OCI-LY3 (cell line): ENCODE measurements around the gene SIDT2.
"Not testable (repeated sequence)": the region's sequence is repeated elsewhere in the genome, so short reads cannot be mapped to it uniquely, and the experiment has no call there.

ENCODE experiments used
- H2AFZ ChIP-seq: fragments of 200-600, 300-600 bp; shearing (Covaris generic); 2 replicates; pipeline ENCODE4 v1.6.0; 2014; ENCODE audit warnings: antibody characterized with exemption, low read depth, low read length
- H3K27ac ChIP-seq: fragments of 200-600, 300-600 bp; sonication (generic); 2 replicates; pipeline ENCODE4 v1.5.1; 2014; ENCODE audit warnings: mild to moderate bottlenecking, low read length, moderate library complexity, mixed read lengths
- H3K27me3 ChIP-seq: fragments of 200-600, 300-600 bp; sonication (generic); 2 replicates; pipeline ENCODE4 v1.6.1; 2014; ENCODE audit warnings: low read depth, low read length, mixed read lengths
- H3K36me3 ChIP-seq: fragments of 200-600, 300-600 bp; sonication (generic); replicated peaks from 2 replicates; pipeline ENCODE3; 2014; ENCODE audit warnings: low read depth, low read length, mixed read lengths
- H3K4me1 ChIP-seq: fragments of 300-600, 200-600 bp; sonication (generic); 2 replicates; pipeline ENCODE4 v1.6.1; 2014; ENCODE audit warnings: low read length, mixed read lengths
- H3K4me2 ChIP-seq: fragments of 200-600, 300-600 bp; sonication (generic); 2 replicates; pipeline ENCODE4 v1.6.1; 2014; ENCODE audit warnings: low read length, mixed read lengths
- H3K4me3 ChIP-seq: fragments of 300-600, 200-600 bp; sonication (generic); 2 replicates; pipeline ENCODE4 v1.5.1; 2014; ENCODE audit warnings: antibody characterized with exemption, mild to moderate bottlenecking, low read length, moderate library complexity
- H3K79me2 ChIP-seq: fragments of 300-600, 200-600 bp; shearing (Covaris generic); 2 replicates; pipeline ENCODE4 v1.6.1; 2014; ENCODE audit warnings: mild to moderate bottlenecking, low read length, mixed read lengths
- H3K9ac ChIP-seq: fragments of 300-600, 200-600 bp; shearing (Covaris generic); 2 replicates; pipeline ENCODE4 v1.6.0; 2014; ENCODE audit warnings: mild to moderate bottlenecking, low read length, moderate library complexity
- H3K9me3 ChIP-seq: fragments of 200-600, 300-600 bp; shearing (Covaris generic); 2 replicates; pipeline ENCODE4 v1.6.1; 2014; ENCODE audit warnings: low read length, mixed read lengths; ENCODE audit not compliant: insufficient read depth
- H4K20me1 ChIP-seq: fragments of 200-600, 300-600 bp; sonication (generic); 2 replicates; pipeline ENCODE4 v1.6.1; 2016; ENCODE audit warnings: low read length, mixed read lengths; ENCODE audit not compliant: insufficient read depth
- EZH2phosphoT487 ChIP-seq: fragments of 200-600 bp; shearing (Covaris generic); IDR thresholded peaks from 2 replicates; pipeline ENCODE4 v1.6.1; 2018; ENCODE audit warnings: antibody characterized with exemption, mixed run types, low read depth
- TF ChIP-seq, protein P1 (sequence below): fragments of 200-600, 300-600 bp; sonication (generic); IDR thresholded peaks from 2 replicates; pipeline ENCODE4 v1.5.1; 2014; ENCODE audit warnings: antibody characterized with exemption, low read length, low read depth

Gene SIDT2

GRCh38 chr11:117181586-117182550, 3.3 kb downstream of the SIDT2 start:
- no peak overlapping the region for H2AFZ ChIP-seq
- no peak overlapping the region for H3K27ac ChIP-seq
- H3K79me2 ChIP-seq, result peaks cover 10% of the 10 kb centered on the region; the same call in 1 of the 2 replicates
- peaks cover 43% of the 10 kb centered on the region for H3K4me1 ChIP-seq
- H3K27me3 ChIP-seq, result no peaks in the 10 kb centered on the region
- no peak overlapping the region for H3K4me3 ChIP-seq
- peaks cover 5% of the 10 kb centered on the region for H3K36me3 ChIP-seq
- H4K20me1 ChIP-seq, result no peaks in the 10 kb centered on the region
- no peak overlapping the region for H3K4me2 ChIP-seq
- H3K9me3 ChIP-seq, result no peaks in the 10 kb centered on the region
- H3K9ac ChIP-seq, result no peak overlapping the region
- no peak for TF ChIP-seq EZH2phosphoT487
- TF ChIP-seq, protein P1, sequence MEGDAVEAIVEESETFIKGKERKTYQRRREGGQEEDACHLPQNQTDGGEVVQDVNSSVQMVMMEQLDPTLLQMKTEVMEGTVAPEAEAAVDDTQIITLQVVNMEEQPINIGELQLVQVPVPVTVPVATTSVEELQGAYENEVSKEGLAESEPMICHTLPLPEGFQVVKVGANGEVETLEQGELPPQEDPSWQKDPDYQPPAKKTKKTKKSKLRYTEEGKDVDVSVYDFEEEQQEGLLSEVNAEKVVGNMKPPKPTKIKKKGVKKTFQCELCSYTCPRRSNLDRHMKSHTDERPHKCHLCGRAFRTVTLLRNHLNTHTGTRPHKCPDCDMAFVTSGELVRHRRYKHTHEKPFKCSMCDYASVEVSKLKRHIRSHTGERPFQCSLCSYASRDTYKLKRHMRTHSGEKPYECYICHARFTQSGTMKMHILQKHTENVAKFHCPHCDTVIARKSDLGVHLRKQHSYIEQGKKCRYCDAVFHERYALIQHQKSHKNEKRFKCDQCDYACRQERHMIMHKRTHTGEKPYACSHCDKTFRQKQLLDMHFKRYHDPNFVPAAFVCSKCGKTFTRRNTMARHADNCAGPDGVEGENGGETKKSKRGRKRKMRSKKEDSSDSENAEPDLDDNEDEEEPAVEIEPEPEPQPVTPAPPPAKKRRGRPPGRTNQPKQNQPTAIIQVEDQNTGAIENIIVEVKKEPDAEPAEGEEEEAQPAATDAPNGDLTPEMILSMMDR, result no peak

- Histone ChIP-seq H4K20me1 (no peaks in the 10 kb centered on the region), H3K9ac (no peak overlapping the region), H3K27me3 (no peaks in the 10 kb centered on the region), H2AFZ (no peak overlapping the region), H3K4me1 (peaks cover 49% of the 10 kb centered on the region), H3K4me3 (no peak overlapping the region), H3K9me3 (no peaks in the 10 kb centered on the region), H3K36me3 (peaks cover 5% of the 10 kb centered on the region), H3K79me2 (peaks cover 10% of the 10 kb centered on the region; the same call in 1 of the 2 replicates), H3K27ac (no peak overlapping the region), H3K4me2 (no peak overlapping the region)
- no peak for TF ChIP-seq EZH2phosphoT487
- TF ChIP-seq, protein P1, result no peak
Measured at GRCh38 chr11:117182551-117182935, 4.0 kb downstream of the SIDT2 start.

DNA sequence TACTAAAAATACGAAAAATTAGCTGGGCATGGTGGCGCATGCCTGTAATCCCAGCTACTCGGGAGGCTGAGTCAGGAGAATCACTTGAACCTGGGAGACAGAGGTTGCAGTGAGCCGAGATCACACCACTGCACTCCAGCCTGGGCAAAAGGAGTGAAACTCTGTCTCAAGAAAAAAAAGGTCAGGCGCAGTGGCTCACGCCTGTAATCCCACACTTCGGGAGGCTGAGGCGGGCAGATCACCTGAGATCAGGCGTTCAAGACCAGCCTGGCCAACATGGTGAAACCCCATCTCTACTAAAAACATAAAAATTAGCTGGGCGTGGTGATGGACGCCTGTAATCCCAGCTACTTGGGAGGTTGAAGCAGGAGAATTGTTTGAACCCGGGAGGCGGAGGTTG, 4.6 kb downstream of the SIDT2 start:
- not testable (repeated sequence) for H3K27me3 ChIP-seq, H3K27ac ChIP-seq, H3K9ac ChIP-seq, H4K20me1 ChIP-seq, H3K36me3 ChIP-seq, H3K9me3 ChIP-seq, H3K4me3 ChIP-seq, H2AFZ ChIP-seq, H3K4me2 ChIP-seq
- peaks cover 50% of the 10 kb centered on the region for H3K4me1 ChIP-seq
- H3K79me2 ChIP-seq, result peaks cover 10% of the 10 kb centered on the region; the same call in 1 of the 2 replicates

GRCh38 chr11:117183724-117184349, 5.3 kb downstream of the SIDT2 start:
- Histone ChIP-seq H2AFZ (no peak overlapping the region), H3K9ac (no peak overlapping the region), H3K27ac (no peak overlapping the region), H3K79me2 (peaks cover 10% of the 10 kb centered on the region; the same call in 1 of the 2 replicates), H3K9me3 (no peaks in the 10 kb centered on the region), H3K4me1 (peaks cover 53% of the 10 kb centered on the region), H3K27me3 (no peaks in the 10 kb centered on the region), H3K4me3 (no peak overlapping the region), H4K20me1 (no peaks in the 10 kb centered on the region), H3K4me2 (no peak overlapping the region), H3K36me3 (peaks cover 10% of the 10 kb centered on the region)
- TF ChIP-seq, protein P1, result no peak
- no peak for TF ChIP-seq EZH2phosphoT487
